Ovary (tissue), 3 donors: ENCODE measurements around the gene PAX6.

ENCODE experiments used
- EP300 ChIP-seq: sonication (generic); formaldehyde crosslinking; IDR thresholded peaks from one replicate; pipeline ENCODE4 v1.6.1; 2017; ENCODE audit warnings: antibody characterized with exemption
- POLR2A ChIP-seq: fragments of 450-650 bp; IDR thresholded peaks from one replicate; pipeline ENCODE4 v1.6.1; 2017; ENCODE audit warnings: antibody characterized with exemption, mild to moderate bottlenecking, moderate library complexity
- TF ChIP-seq, protein P1 (sequence below), 3 donors: fragments of 450-650 bp in 2 of 3; fragments of 200-600 bp in 1 of 3; IDR thresholded peaks; one replicate each; pipeline versions ENCODE4 v1.5.1 to v1.8.0; 2016 to 2022; ENCODE audit warnings: antibody characterized with exemption in 3 of 3, mild to moderate bottlenecking in 1 of 3
- donor health status: DM: no; HTN: no; CAD: no.

DNA sequence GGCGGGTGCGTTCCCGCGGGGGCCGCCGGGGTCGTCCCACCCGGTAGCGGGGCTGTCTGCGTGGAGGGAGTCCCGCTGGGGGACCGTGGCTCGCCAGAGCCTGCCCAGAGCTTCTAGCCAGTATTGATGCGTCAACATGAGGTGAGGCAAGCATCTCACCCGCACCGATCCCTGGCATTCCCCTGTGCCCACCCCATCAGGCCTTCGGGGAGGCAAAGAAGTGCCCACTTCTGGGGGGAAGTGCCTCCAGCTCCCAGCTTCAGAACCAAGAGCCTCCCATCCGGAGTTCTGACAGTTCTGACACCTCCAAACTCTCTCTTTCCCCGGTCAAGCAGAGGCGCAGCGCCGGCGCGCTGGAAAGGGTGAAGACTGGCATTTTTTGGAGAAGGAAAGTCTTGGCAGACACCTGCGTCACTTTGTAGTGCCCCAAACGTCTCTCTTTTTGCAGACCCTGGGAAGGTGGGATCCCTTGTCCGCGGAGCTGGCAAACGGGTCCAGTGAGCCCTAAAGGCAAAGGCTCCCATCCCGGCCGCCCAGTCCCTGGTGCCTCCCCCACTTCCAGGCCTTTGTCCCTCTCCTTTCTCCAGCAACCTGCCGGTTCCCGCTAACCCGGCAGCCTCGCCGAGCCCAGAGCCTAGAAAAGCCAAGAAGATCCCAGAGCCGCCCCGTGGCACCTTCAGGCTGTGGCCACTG, 3.2 kb upstream of the PAX6 start:
- TF ChIP-seq, protein P1, sequence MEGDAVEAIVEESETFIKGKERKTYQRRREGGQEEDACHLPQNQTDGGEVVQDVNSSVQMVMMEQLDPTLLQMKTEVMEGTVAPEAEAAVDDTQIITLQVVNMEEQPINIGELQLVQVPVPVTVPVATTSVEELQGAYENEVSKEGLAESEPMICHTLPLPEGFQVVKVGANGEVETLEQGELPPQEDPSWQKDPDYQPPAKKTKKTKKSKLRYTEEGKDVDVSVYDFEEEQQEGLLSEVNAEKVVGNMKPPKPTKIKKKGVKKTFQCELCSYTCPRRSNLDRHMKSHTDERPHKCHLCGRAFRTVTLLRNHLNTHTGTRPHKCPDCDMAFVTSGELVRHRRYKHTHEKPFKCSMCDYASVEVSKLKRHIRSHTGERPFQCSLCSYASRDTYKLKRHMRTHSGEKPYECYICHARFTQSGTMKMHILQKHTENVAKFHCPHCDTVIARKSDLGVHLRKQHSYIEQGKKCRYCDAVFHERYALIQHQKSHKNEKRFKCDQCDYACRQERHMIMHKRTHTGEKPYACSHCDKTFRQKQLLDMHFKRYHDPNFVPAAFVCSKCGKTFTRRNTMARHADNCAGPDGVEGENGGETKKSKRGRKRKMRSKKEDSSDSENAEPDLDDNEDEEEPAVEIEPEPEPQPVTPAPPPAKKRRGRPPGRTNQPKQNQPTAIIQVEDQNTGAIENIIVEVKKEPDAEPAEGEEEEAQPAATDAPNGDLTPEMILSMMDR (IDR thresholded peaks at IDR 0.05) = no peak
- no peak for TF ChIP-seq POLR2A
- no peak for TF ChIP-seq EP300
